AG04449 (cell line): Measurements from ENCODE around the gene INPP5D.
A peak's percentile ranks its signal among the peaks of the same experiment; 100 is the strongest.

ENCODE experiments used
- CTCF ChIA-PET: fragments of 350-600 bp; formaldehyde crosslinking; extraction: SDS; loops from one replicate; lab custom pipeline; 2021; ENCODE audit warnings: antibody characterized with exemption; lab: Yijun Ruan, JAX
- POLR2A ChIA-PET: fragments of 400-600, 350-600 bp; formaldehyde crosslinking; extraction: SDS; loops from one replicate; lab custom pipeline; 2020; ENCODE audit warnings: antibody characterized with exemption, inconsistent platforms; lab: Yijun Ruan, JAX
- DNase-seq: peaks from one replicate; pipeline ENCODE4 v3.0.0-alpha.2; 2010; ENCODE audit warnings: low read depth, low spot score
- H3K4me3 ChIP-seq: 2 replicates; pipeline ENCODE4 v1.5.1; 2011; ENCODE audit warnings: low read depth, mild to moderate bottlenecking, control low read depth, low read length
- TF ChIP-seq, protein P1 (sequence below): IDR thresholded peaks from one replicate; pipeline ENCODE4 v1.5.1; 2011; ENCODE audit warnings: mild to moderate bottlenecking, moderate library complexity, low read length, control low read depth, inconsistent platforms; ENCODE audit not compliant: insufficient read depth; ENCODE audit errors: missing control alignments

Gene INPP5D

DNA sequence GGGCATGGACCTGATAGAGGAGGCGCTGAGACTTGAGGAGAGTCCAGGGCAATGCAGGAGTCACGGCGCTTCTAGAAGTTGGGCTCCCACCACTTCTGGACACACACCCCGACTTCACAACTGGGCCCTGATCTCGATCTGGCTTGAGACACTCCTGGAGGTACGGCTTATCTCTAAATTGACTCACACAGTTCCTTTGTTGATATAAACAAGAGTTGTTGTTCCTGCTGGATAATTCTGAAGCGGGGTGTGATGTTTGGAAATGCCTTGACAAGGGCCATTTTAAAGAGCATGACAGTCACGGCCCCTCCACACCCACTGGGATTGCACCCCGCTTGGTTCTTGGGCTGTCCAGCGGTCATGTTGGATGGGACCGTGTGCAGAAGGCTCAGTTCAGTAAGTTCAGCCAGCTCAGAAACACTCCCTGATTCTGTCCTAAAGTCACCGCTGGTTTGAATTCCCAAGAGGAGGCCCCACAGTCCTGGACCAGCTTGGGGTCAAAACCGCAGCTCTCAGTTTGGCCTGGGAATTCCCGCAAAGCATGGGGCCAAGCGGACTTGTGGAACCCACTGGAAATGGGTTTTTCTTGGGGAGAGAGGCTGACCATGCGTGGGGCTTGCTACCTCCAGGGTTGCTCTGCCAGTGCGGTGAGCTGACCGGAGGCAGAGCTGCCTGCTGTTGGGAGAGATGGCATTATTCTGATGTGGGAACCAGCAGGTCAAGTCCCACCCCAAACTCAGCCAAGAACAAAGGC, 37.0 kb upstream of the INPP5D start:
- CTCF ChIA-PET, result interaction anchor here (1.2 kb wide), 1 partner anchor 15 kb away, joined by 3 read pairs; no protein-coding TSS in a partner anchor
- POLR2A ChIA-PET, result no interaction called here
- H3K4me3 ChIP-seq, result no peak overlapping the region
- TF ChIP-seq, protein P1, sequence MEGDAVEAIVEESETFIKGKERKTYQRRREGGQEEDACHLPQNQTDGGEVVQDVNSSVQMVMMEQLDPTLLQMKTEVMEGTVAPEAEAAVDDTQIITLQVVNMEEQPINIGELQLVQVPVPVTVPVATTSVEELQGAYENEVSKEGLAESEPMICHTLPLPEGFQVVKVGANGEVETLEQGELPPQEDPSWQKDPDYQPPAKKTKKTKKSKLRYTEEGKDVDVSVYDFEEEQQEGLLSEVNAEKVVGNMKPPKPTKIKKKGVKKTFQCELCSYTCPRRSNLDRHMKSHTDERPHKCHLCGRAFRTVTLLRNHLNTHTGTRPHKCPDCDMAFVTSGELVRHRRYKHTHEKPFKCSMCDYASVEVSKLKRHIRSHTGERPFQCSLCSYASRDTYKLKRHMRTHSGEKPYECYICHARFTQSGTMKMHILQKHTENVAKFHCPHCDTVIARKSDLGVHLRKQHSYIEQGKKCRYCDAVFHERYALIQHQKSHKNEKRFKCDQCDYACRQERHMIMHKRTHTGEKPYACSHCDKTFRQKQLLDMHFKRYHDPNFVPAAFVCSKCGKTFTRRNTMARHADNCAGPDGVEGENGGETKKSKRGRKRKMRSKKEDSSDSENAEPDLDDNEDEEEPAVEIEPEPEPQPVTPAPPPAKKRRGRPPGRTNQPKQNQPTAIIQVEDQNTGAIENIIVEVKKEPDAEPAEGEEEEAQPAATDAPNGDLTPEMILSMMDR, result no peak
- DNase-seq, result no peak

DNA sequence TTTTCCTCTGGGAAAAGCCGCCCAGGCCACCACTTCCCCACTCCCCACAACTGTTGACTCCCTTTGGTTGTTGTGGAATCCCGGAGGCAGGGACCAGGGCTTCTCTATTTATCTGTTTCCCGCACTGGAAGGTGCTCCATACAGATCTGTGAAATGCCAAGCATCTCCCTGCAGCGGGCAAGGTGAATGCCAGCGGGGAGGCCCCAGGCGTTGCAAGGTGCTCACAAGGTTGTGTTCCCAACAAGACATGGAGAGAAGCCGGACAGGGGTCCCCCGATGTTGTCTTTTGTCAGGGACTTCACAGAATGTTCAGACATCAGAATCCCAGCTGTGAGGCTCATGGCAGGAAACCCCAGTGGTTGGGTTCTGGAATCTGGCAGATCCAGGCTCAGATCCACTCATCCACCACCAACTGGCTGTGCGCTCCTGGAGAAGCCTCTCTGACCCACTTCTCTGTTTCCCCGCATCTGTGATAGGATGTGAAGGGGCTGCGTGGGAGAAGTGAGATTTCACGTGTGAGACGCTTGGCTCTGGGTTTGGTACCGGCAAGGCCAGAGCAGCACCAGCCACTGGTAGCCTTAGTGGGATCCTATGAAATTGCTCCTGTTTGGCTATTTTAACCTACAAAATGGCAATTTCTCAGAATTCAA, 36.3 kb upstream of the INPP5D start:
- H3K4me3 ChIP-seq, result no peak overlapping the region
- ChIA-PET POLR2A (no interaction called here), CTCF (interaction anchor here (1.2 kb wide), 1 partner anchor 16 kb away, joined by 3 read pairs; no protein-coding TSS in a partner anchor)
- no peak for DNase-seq
- TF ChIP-seq, protein P1, result no peak

DNA sequence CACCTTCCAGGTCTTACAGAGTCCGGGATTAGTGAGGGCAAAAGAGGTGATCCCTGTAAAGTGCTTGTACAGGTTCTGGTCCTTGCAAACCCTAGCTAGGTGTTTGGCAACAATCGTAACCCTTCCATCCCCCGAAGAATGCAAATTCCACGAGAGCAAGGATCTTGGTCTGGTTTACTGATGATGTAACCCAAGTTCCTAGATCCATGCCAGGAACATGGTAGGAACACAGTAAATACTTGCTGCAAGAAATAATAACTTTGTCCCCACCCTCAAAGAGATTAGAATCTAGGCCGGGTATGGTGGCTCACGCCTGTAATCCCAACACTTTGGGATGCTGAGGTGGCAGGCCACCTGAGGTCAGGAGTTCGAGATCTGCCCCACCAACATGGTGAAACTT, 34.4 kb upstream of the INPP5D start:
- no peak for DNase-seq
- ChIA-PET CTCF (no interaction called here), POLR2A (no interaction called here)
- TF ChIP-seq, protein P1, result no peak
- H3K4me3 ChIP-seq, result no peak overlapping the region

DNA sequence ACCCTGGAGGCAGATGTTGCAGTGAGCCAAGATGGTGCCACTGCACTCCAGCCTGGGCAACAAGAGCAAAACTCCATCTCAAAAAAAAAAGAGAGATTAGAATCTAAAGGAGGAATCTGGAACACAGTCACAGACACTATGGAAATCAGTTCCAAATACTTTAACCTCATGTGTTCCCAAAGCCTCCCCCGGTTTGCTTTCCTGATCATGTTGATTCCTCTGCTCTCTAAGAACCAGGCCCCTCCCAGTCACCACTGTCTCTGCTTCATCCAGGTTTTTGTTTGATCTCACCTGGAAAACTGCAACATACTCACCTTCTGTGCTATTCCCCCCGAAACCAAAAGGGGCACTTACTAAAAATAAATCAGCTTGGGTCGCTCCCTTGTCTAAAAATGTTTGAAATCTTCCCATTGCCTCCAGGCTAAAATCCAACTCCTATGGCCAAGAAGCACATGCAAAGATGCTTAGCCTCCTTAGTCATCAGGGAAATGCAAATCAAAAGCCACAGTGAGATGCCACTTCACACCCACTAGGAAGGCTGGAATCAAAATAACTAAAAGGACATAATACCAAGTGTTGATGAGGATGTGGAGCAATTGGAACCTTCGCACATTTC, 33.8 kb upstream of the INPP5D start:
- ChIA-PET POLR2A (no interaction called here), CTCF (no interaction called here)
- DNase-seq, result peak; percentile 24

DNA sequence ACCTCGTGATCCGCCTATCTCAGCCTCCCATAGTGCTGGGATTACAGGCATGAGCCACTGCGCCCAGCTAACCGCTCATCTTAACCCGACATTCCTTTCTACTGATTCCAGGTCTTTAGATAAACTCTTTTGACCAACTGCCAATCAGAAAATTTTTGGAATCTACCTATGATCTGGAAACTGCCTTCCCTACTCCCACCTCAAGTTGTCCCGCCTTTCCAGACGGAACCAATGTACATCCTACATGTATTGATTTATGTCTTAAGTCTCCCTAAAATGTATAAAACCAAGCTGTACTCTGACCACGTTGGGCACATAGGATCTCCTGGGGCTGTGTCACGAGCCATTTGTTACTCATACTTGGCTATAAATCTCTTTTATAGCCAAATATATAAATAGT, 30.8 kb upstream of the INPP5D start:
- DNase-seq, result no peak
- ChIA-PET POLR2A (no interaction called here), CTCF (interaction anchor here (0.7 to 7.8 kb wide), 12 partner anchors 10 to 220 kb away, joined by 3 to 52 read pairs (median 4); no protein-coding TSS in a partner anchor)
- TF ChIP-seq, protein P1, result no peak
- no peak overlapping the region for H3K4me3 ChIP-seq

More for the DNA sequence above, 33.8 kb upstream of the INPP5D start:
- H3K4me3 ChIP-seq, result no peak overlapping the region
- TF ChIP-seq, protein P1, result no peak
